ENCODE results near the gene NAXE. TPM values are rescaled to one million over a fixed set of nuclear protein-coding genes. Genes with fewer than 3 reads are reported as not detected.

NAXE gene
- polyA plus RNA-seq, 1 donor from 2014 or later = 95.7 TPM

GRCh38 chr1:156549390-156549789 lies 42.2 kb upstream of the NAXE start:
- Histone ChIP-seq H3K9me2 (ENCODE audit: insufficient read depth, low read length) (no peaks in the 10 kb centered on the region), H3K27ac (ENCODE audit: low read length) (no peak overlapping the region), H3F3A (ENCODE audit: insufficient read depth, low read length, poor library complexity, severe bottlenecking) (no peaks in the 10 kb centered on the region), H3K4me2 (ENCODE audit: low read length) (no peak overlapping the region), H3K4me3 (ENCODE audit: low read length) (no peak overlapping the region), H3K9ac (ENCODE audit: low read length) (no peak overlapping the region), H2AFZ (ENCODE audit: low read depth, low read length) (no peak overlapping the region), H3K27me3 (ENCODE audit: insufficient read depth, low read depth, low read length) (no peaks in the 10 kb centered on the region), H3K9me3 (ENCODE audit: low read length) (no peaks in the 10 kb centered on the region), H3K36me3 (ENCODE audit: insufficient read depth, low read length) (no peaks in the 10 kb centered on the region), H3K79me2 (replicated peaks; ENCODE audit: insufficient read depth, low read length) (no peaks in the 10 kb centered on the region), H4K20me1 (ENCODE audit: insufficient read depth) (no peaks in the 10 kb centered on the region)
- TF ChIP-seq MXI1 (conservative IDR thresholded peaks at IDR 0.05; ENCODE audit: poor library complexity, severe bottlenecking) (no peak), TAF1 (IDR thresholded peaks at IDR 0.05; ENCODE audit: low read depth) (no peak), SMC3 (conservative IDR thresholded peaks at IDR 0.05; ENCODE audit: poor library complexity) (no peak), RAD21 (conservative IDR thresholded peaks at IDR 0.05) (no peak), EP300 (conservative IDR thresholded peaks at IDR 0.05; ENCODE audit: poor library complexity, severe bottlenecking) (no peak), EZH2 (IDR thresholded peaks at IDR 0.05; ENCODE audit: borderline replicate concordance, insufficient read depth, low read length, poor library complexity, severe bottlenecking) (no peak), REST (IDR thresholded peaks at IDR 0.05; ENCODE audit: borderline replicate concordance) (no peak), POLR2AphosphoS5 (IDR thresholded peaks at IDR 0.05) (no peak)
- TF ChIP-seq, protein P1, sequence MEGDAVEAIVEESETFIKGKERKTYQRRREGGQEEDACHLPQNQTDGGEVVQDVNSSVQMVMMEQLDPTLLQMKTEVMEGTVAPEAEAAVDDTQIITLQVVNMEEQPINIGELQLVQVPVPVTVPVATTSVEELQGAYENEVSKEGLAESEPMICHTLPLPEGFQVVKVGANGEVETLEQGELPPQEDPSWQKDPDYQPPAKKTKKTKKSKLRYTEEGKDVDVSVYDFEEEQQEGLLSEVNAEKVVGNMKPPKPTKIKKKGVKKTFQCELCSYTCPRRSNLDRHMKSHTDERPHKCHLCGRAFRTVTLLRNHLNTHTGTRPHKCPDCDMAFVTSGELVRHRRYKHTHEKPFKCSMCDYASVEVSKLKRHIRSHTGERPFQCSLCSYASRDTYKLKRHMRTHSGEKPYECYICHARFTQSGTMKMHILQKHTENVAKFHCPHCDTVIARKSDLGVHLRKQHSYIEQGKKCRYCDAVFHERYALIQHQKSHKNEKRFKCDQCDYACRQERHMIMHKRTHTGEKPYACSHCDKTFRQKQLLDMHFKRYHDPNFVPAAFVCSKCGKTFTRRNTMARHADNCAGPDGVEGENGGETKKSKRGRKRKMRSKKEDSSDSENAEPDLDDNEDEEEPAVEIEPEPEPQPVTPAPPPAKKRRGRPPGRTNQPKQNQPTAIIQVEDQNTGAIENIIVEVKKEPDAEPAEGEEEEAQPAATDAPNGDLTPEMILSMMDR (IDR thresholded peaks at IDR 0.05; ENCODE audit: poor library complexity, severe bottlenecking) = no peak

GRCh38 chr1:156549831-156550230 lies 41.7 kb upstream of the NAXE start:
- H3K79me2 ChIP-seq (replicated peaks; ENCODE audit: insufficient read depth, low read length) = no peaks in the 10 kb centered on the region
- TF ChIP-seq SMC3 (conservative IDR thresholded peaks at IDR 0.05; ENCODE audit: poor library complexity) (no peak), POLR2AphosphoS5 (IDR thresholded peaks at IDR 0.05) (no peak), EZH2 (IDR thresholded peaks at IDR 0.05; ENCODE audit: borderline replicate concordance, insufficient read depth, low read length, poor library complexity, severe bottlenecking) (no peak), EP300 (conservative IDR thresholded peaks at IDR 0.05; ENCODE audit: poor library complexity, severe bottlenecking) (no peak), TAF1 (IDR thresholded peaks at IDR 0.05; ENCODE audit: low read depth) (no peak), REST (IDR thresholded peaks at IDR 0.05; ENCODE audit: borderline replicate concordance) (no peak), RAD21 (conservative IDR thresholded peaks at IDR 0.05) (no peak), MXI1 (conservative IDR thresholded peaks at IDR 0.05; ENCODE audit: poor library complexity, severe bottlenecking) (no peak)
- TF ChIP-seq, protein P1 (IDR thresholded peaks at IDR 0.05; ENCODE audit: poor library complexity, severe bottlenecking) = no peak
- no peak overlapping the region for H3K27ac ChIP-seq (ENCODE audit: low read length)
- no peaks in the 10 kb centered on the region for H3K36me3 ChIP-seq (ENCODE audit: insufficient read depth, low read length)
- no peak overlapping the region for H3K9ac ChIP-seq (ENCODE audit: low read length)
- H3K4me3 ChIP-seq (ENCODE audit: low read length) = no peak overlapping the region
- no peak overlapping the region for H3K4me2 ChIP-seq (ENCODE audit: low read length)
- H3K9me3 ChIP-seq (ENCODE audit: low read length) = no peaks in the 10 kb centered on the region
- H3K9me2 ChIP-seq (ENCODE audit: insufficient read depth, low read length) = no peaks in the 10 kb centered on the region
- no peak overlapping the region for H2AFZ ChIP-seq (ENCODE audit: low read depth, low read length)
- no peaks in the 10 kb centered on the region for H3K27me3 ChIP-seq (ENCODE audit: insufficient read depth, low read depth, low read length)
- H3F3A ChIP-seq (ENCODE audit: insufficient read depth, low read length, poor library complexity, severe bottlenecking) = no peaks in the 10 kb centered on the region
- no peaks in the 10 kb centered on the region for H4K20me1 ChIP-seq (ENCODE audit: insufficient read depth)

Measured in neural cell (in vitro differentiated cells).